Activated CD8-positive, alpha-beta memory T cell treated with anti-CD3 and anti-CD28 coated beads, Interleukin-2, amount 10 ng/mL, durations not matched to agents 7 days and 5 days (primary cell): ENCODE measurements around the gene ACOX1. TPM values are rescaled to one million over a fixed set of nuclear protein-coding genes. Genes with fewer than 3 reads are reported as not detected.

ENCODE experiments used
- ATAC-seq: fragments of 150-1000 bp; cut with Tn5 transposase; one replicate; pipeline ENCODE4 v1.10.0; 2021; ENCODE audit warnings: moderate library complexity
- CTCF ChIA-PET: fragments of 350-600 bp; sonication (Branson Sonifier 250); formaldehyde crosslinking; loops from one replicate; lab custom pipeline; 2021; ENCODE audit warnings: antibody characterized with exemption; lab: Charles Lee
- DNase-seq: peaks from one replicate; pipeline ENCODE4 v3.0.0-alpha.2; 2020
- H3K27ac Mint-ChIP-seq: one replicate; pipeline ENCODE4 v1.8.0; 2021; ENCODE audit warnings: mild to moderate bottlenecking, mixed read lengths
- H3K27me3 Mint-ChIP-seq: one replicate; pipeline ENCODE4 v1.8.0; 2021; ENCODE audit warnings: mixed read lengths
- H3K36me3 Mint-ChIP-seq: one replicate; pipeline ENCODE4 v1.8.0; 2021; ENCODE audit warnings: mild to moderate bottlenecking, mixed read lengths
- H3K4me1 Mint-ChIP-seq: one replicate; pipeline ENCODE4 v1.8.0; 2021; ENCODE audit warnings: mixed read lengths
- H3K4me3 Mint-ChIP-seq: one replicate; pipeline ENCODE4 v1.8.0; 2021; ENCODE audit warnings: mild to moderate bottlenecking, moderate library complexity, mixed read lengths
- H3K9me3 Mint-ChIP-seq: one replicate; pipeline ENCODE4 v1.8.0; 2022; ENCODE audit warnings: low read depth, mixed read lengths
- total RNA-seq, 2 experiments: library from RNA; stranded (reverse); gene quantifications; one replicate each; pipeline ENCODE4 v1.2.3, GENCODE V29; 2021

The ACOX1 gene
- total RNA-seq, 2 experiments from 2014 or later: 28.8 to 33.8 TPM

DNA sequence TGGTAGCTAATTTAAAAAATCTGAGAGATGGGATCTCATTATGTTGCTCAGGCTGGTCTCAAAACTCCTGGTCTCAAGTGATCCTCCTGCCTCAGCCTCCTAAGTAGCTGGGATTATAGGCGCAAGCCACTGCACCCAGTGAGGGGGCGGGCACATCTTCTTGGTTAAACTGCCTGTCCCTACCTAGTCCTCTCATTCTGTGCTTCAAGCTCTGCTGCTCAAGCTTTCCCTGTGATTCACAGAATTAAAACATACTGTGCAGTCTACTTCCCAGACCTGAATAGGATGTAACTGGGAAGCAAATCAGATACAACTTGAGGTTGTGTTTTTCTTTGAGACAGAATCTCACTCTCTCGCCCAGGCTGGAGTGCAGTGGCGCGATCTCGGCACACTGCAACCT, 76.6 kb downstream of the ACOX1 start:
- Mint-ChIP-seq H3K27me3 (no peaks in the 10 kb centered on the region), H3K4me1 (peaks cover 24% of the 10 kb centered on the region), H3K4me3 (no peak overlapping the region), H3K9me3 (no peaks in the 10 kb centered on the region), H3K36me3 (peaks cover 8% of the 10 kb centered on the region), H3K27ac (no peak overlapping the region)
- CTCF ChIA-PET: interaction anchor here (0.6 to 5.8 kb wide), 3 partner anchors 27 to 99 kb away, joined by 3 to 102 read pairs (median 6); partner anchors contain the start of genes CDK3 and WBP2
- DNase-seq (no peak), ATAC-seq (no peak)

DNA sequence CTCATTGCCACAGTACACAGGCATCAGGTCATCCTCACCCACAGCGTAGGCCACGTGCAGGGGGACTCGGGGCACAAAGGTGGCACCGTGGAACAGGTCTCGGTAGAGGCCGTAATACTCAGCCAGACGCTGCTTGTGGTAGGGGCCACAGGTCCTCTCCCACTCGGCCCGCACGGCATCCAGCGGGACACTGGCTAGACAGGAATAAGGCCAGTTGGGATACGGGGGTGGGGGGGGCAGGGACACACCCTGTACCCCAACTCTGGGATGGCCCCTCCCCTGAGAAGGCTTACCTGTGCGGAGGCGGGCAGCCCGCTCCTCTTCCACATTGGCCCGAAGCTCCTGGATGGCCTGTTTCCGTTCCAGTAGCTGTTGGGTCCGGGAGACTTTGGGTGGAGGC, 77.2 kb downstream of the ACOX1 start:
- no peak for ATAC-seq
- no peaks in the 10 kb centered on the region for H3K27me3 Mint-ChIP-seq
- no peak overlapping the region for H3K4me3 Mint-ChIP-seq
- H3K27ac Mint-ChIP-seq: no peak overlapping the region
- no peaks in the 10 kb centered on the region for H3K9me3 Mint-ChIP-seq
- DNase-seq: no peak
- peaks cover 26% of the 10 kb centered on the region for H3K4me1 Mint-ChIP-seq
- H3K36me3 Mint-ChIP-seq: peaks cover 8% of the 10 kb centered on the region
- CTCF ChIA-PET: interaction anchor here (0.6 to 5.8 kb wide), 2 partner anchors 46 to 99 kb away, joined by 3 to 102 read pairs; partner anchors contain the start of genes CDK3 and WBP2

DNA sequence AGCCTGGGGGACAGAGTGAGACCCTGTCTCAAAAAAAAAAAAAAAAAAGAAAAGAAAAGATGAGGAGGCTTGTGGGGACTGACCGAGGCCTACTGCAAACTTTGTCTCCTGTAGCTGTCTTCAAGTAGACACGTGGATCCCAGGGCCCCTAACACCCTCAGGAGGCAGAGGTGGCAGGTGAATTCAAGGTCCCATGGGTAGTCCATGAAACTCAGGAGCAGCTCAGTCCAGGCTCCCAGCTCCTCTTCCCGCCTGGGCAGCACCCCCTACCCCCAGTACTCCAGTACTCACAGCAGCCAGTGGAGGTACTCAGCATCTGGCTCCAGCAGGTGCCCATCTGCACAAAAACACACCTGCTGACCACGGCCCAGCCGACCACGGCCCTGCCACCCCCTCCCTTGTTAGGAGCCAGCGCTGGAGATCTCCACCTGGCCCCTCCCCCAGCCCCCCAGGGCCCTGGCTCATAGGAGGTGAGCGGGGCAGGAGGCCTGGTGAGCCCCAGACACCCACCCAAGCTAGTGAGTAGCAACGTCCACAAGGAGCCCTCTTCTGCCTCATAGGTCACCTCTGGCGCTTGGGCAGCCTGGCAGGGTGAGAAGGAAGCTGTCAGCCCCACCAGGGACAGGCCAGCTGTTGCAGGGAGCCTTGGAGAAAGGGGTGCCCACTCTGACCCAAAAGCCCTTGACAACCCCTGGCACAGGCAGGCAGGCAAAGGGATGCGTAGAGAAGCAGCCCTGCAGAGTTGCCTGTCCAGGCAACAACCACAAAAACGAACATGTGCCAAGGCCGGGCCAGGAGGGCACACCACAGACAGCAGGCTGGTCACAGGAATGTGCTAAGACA, 78.1 kb downstream of the ACOX1 start:
- Mint-ChIP-seq H3K9me3 (no peaks in the 10 kb centered on the region), H3K27me3 (no peaks in the 10 kb centered on the region), H3K27ac (no peak overlapping the region), H3K4me3 (no peak overlapping the region), H3K36me3 (peaks cover 8% of the 10 kb centered on the region), H3K4me1 (peaks cover 21% of the 10 kb centered on the region)
- ATAC-seq (no peak), DNase-seq (no peak)
- CTCF ChIA-PET: interaction anchor here (0.6 to 5.8 kb wide), 2 partner anchors 100 to 248 kb away, joined by 3 to 102 read pairs; partner anchors contain the start of gene CDK3

DNA sequence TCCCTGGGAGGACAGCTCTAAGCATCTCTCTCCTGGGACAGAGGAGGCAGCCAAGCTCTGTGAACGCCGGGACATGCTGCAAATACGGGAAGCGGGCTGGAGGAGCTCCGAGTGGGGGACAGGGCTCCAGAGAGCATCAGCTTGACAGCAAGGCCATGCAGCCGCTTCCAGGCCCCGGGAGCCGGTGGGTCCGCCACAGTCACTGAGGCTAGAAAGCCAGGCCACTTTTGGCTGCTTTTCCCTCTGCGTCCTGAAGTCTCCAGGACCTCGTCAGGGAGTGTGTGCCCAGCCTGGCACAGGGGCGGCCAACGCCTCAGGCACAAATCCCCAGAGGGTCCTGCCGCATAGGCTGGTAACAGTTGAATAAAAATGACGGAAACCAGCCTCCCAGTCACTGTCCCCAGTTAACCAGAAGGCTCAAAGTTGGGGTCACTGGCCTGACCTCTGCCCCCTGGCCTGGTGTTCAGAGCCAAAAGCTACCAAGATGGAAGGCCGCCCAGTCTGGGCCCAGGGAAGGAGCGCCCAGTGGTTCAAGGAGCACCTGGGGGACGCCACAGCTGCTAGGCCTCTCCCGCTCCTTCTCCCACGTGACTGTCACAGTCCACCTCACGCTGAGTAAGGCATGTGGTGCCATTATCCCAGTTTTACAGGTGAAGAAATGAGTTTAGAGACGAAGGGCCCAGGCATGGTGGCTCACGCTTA, 79.0 kb downstream of the ACOX1 start:
- CTCF ChIA-PET: interaction anchor here (8.3 kb wide), 1 partner anchor 21 kb away, joined by 101 read pairs; the partner anchor contains the start of gene TRIM47
- Mint-ChIP-seq H3K4me3 (no peak overlapping the region), H3K4me1 (peaks cover 26% of the 10 kb centered on the region), H3K27me3 (no peaks in the 10 kb centered on the region), H3K9me3 (no peaks in the 10 kb centered on the region), H3K36me3 (peaks cover 8% of the 10 kb centered on the region), H3K27ac (no peak overlapping the region)
- ATAC-seq (no peak), DNase-seq (no peak)

DNA sequence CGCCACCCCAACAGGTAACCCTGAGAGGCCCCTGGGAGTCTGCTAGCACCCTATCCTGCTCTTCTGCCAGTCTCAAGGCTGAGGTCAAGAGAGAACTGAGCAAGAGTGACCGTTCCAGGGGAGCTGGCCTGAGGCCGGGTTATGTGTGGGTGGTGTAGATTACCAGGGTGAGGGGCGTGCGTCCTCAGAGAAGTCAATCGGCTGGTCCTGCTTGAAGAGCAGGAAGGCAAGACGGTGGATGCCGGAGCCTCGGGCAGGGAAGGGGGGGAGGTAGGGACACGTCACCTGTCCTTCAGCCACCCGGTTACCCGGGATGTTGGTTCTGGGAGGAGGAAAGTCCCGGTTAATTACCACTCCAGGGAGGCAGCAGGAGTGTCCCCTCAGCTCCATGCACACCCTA, 79.6 kb downstream of the ACOX1 start:
- no peaks in the 10 kb centered on the region for H3K9me3 Mint-ChIP-seq
- peaks cover 8% of the 10 kb centered on the region for H3K36me3 Mint-ChIP-seq
- no peak for ATAC-seq
- CTCF ChIA-PET: interaction anchor here (8.3 kb wide), 1 partner anchor 20 kb away, joined by 101 read pairs; the partner anchor contains the start of gene TRIM47
- H3K27ac Mint-ChIP-seq: no peak overlapping the region
- H3K4me1 Mint-ChIP-seq: peaks cover 27% of the 10 kb centered on the region
- DNase-seq: no peak
- H3K27me3 Mint-ChIP-seq: no peaks in the 10 kb centered on the region
- H3K4me3 Mint-ChIP-seq: no peak overlapping the region

DNA sequence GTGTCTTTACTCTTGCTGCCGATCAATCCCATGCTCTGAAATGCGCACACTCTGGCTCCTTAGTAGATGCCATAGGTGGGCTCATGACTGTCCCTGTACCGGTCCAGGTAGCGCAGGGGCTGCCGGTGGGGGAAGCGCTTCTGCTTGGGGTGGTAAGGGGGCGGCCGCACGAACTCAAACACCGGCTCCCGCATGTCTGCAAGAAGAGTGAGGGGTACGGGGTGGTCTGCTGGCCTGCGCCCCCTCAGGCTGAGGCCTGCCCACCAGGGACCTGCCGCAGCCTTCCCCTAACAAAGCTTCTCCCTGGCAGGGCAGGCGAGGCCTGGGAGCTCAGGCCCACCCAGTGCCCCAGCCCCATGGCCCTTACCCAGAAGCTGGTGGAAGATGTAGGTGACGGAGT, 80.2 kb downstream of the ACOX1 start:
- no peak overlapping the region for H3K4me3 Mint-ChIP-seq
- H3K27me3 Mint-ChIP-seq: no peaks in the 10 kb centered on the region
- H3K9me3 Mint-ChIP-seq: no peaks in the 10 kb centered on the region
- H3K4me1 Mint-ChIP-seq: peaks cover 28% of the 10 kb centered on the region
- DNase-seq (no peak), ATAC-seq (no peak)
- H3K27ac Mint-ChIP-seq: no peak overlapping the region
- peaks cover 8% of the 10 kb centered on the region for H3K36me3 Mint-ChIP-seq
- CTCF ChIA-PET: interaction anchor here (0.6 to 8.3 kb wide), 4 partner anchors 9 to 54 kb away, joined by 3 to 101 read pairs (median 24); partner anchors contain the start of gene TRIM47

DNA sequence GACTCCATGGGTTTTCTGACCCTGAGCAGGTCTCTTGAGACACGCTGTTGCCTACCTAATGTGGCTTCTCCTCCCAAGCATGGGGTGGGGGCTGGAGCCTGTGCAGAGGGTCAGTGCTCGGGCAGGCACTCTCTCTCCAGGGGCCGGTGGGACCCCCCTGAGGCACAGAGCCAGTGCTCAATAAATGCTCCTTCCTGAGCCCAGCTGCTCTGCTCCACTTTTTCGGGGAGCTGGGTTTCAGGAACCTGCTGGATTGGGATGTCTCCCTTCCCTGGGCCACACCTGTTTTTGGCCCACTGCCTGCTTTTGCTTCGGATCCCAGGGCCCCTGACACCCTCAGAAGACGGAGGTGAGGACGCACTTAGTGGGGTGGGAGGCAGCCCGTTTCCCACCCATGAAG, 80.9 kb downstream of the ACOX1 start:
- ATAC-seq: no peak
- Mint-ChIP-seq H3K36me3 (peaks cover 8% of the 10 kb centered on the region), H3K9me3 (no peaks in the 10 kb centered on the region), H3K27ac (peak overlapping the region; percentile 67), H3K27me3 (no peaks in the 10 kb centered on the region), H3K4me3 (peak overlapping the region; percentile 58), H3K4me1 (peaks cover 26% of the 10 kb centered on the region)
- CTCF ChIA-PET: interaction anchor here (0.6 to 8.3 kb wide), 9 partner anchors 8 to 148 kb away, joined by 3 to 101 read pairs (median 4); partner anchors contain the start of genes TRIM47, UNC13D and WBP2
- DNase-seq: no peak

DNA sequence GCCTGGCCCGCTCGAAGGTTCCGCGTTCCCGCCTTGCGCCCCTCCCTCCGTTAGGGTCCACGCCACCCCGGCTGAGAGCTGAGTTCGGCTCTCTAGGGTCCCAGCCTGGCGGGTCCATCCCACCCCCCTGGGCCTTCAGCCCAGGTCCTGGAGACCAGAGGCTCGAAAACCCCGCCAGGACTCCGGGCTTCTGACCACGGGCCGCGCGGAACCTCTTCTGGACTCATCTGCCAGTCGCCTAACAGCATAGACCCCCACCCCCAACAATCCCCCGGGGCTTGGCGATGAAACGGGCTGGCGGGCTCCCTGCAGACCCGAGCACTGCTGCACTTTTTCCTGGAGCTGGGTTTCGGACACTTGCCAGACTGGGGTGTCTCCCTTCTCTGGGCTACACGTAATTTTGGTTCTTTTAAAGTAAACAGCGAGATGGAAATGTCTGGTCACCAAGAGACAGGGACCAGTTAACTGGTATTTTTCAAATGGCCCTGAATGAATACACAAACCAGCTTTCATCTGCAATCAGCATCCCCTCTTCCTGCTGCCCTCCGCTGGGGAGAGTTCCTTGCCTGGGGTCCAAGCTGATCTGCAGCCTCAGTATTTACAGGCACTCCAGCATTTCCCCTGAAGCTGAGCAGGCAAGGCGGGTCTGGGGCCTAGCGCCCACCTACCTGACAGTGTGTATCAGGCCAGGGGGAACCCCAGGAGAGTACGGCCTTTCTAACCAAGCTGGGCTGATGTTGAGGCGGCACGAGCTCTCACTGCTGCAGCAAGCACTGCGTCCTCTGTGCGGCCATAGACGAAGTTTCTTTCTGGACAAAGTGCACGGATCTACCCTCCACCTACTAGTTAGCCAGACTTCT, 81.6 kb downstream of the ACOX1 start:
- no peak for ATAC-seq
- CTCF ChIA-PET: interaction anchor here (0.9 to 8.3 kb wide), 14 partner anchors 10 to 147 kb away, joined by 3 to 101 read pairs (median 8); partner anchors contain the start of genes TRIM47, UNC13D, UNK and WBP2

DNA sequence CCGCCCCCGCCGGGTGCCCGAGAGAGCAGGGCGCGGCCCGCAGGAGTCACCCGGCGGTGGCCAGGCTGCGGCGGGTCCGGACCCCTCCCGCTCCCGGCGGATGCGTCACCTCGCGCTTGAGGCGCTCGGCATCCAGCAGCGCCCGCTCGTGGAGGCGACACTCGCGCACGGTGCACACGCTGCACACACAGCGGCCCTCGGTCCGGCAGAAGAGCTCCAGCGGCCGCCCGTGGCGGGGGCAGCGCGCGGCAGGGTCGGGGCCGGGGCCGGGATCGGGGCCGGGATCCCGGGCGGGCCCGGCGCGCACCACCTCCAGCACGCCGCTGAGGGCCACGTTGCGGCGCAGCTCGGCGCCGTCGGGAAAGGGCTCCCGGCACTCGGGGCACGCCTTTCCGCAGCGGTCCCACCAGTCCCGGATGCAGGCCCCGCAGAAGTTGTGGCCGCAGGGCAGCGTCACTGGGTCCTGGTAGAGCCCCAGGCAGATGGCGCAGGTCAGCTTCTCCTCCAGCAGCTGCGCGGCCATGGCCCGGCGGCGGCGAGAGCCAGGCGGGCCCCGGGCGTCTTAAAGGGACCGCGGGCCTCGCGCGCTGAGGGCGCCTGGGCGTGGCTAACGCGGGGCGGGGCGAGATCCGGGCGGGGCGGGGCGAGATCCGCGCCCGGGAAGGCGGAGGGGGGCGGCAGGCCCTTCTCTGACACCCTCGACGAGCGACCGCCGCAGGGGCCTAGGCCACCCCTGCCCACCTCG, 82.4 kb downstream of the ACOX1 start, which contains the start of gene TRIM65:
Gene TRIM65 (minus strand): TSS at position 537 of the 745 bp plus-strand sequence. CDS start 14 bp downstream, at position 523.
- Mint-ChIP-seq H3K27ac (peak within 1 kb of the TSS; percentile 84), H3K4me3 (peak within 1 kb of the TSS; percentile 82), H3K27me3 (no peaks in the 10 kb centered on the region), H3K4me1 (peaks cover 23% of the 10 kb centered on the region), H3K9me3 (no peaks in the 10 kb centered on the region), H3K36me3 (peaks cover 6% of the 10 kb centered on the region)
- DNase-seq (peak; percentile 86), ATAC-seq (peak; percentile 87)
- CTCF ChIA-PET: interaction anchor here (0.5 to 8.3 kb wide), 29 partner anchors 9 to 548 kb away, joined by 3 to 101 read pairs (median 5); partner anchors contain the start of genes GALK1, MRPL38, TRIM47 and UNC13D

More for the DNA sequence above, 81.6 kb downstream of the ACOX1 start:
- Mint-ChIP-seq H3K4me3 (peak overlapping the region; percentile 82), H3K27me3 (no peaks in the 10 kb centered on the region), H3K36me3 (peaks cover 8% of the 10 kb centered on the region), H3K27ac (peak overlapping the region; percentile 67), H3K4me1 (peaks cover 24% of the 10 kb centered on the region), H3K9me3 (no peaks in the 10 kb centered on the region)
- DNase-seq: no peak

DNA sequence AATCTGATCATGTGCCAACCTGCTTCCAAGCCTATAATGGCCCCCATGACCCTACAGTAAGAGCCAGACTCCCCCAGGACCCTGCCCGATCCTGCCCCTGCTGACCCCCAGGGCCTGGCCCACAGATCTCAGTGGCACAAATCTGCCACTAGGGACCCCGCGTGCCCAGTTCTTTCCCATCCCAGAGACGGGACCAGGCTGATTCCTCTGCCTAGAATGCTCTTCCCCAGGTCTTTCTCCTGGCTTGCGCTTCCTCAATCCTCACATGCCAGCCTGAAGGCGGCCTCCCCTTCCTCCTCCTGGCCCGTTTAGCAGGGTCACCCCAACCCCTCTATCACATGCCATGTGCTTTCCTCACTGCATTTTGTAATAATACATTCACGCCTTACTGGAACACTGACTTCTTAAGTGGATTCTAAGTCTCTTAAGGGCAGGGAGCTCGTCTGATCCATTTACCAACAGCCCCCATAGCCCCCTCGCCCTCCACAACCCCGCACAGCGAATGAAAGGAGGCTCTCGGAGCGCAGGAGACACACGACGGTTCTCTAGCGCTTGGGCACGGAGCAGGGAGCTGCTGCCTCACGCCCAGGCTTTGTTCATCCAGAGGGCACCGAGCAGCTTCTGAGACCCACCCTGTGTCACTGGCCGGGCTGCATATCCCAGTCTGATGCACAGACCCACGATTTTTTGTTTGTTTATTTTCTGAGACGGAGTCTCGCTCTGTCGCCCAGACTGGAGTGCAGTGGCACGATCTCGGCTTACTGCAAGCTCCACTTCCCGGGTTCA, 83.4 kb downstream of the ACOX1 start:
- Mint-ChIP-seq H3K27me3 (no peaks in the 10 kb centered on the region), H3K4me1 (peaks cover 23% of the 10 kb centered on the region), H3K36me3 (peaks cover 5% of the 10 kb centered on the region), H3K27ac (peak overlapping the region; percentile 84), H3K9me3 (no peaks in the 10 kb centered on the region), H3K4me3 (peak overlapping the region; percentile 82)
- no peak for DNase-seq
- CTCF ChIA-PET: interaction anchor here (0.8 to 8.3 kb wide), 26 partner anchors 8 to 454 kb away, joined by 3 to 101 read pairs (median 6); partner anchors contain the start of genes GALK1, MRPL38, TRIM47 and UNC13D
- ATAC-seq: peak; percentile 3
